ENCODE measurements around the gene ZNFX1.

Gene ZNFX1

GRCh38 chr20:49291200-49291599 lies 13.3 kb upstream of the ZNFX1 start:
- DNase-seq: no peak

- DNase-seq: no peak
Measured at GRCh38 chr20:49290608-49291191, 12.8 kb upstream of the ZNFX1 start.

GRCh38 chr20:49288784-49289696 lies 11.2 kb upstream of the ZNFX1 start:
- no peak for DNase-seq

DNA sequence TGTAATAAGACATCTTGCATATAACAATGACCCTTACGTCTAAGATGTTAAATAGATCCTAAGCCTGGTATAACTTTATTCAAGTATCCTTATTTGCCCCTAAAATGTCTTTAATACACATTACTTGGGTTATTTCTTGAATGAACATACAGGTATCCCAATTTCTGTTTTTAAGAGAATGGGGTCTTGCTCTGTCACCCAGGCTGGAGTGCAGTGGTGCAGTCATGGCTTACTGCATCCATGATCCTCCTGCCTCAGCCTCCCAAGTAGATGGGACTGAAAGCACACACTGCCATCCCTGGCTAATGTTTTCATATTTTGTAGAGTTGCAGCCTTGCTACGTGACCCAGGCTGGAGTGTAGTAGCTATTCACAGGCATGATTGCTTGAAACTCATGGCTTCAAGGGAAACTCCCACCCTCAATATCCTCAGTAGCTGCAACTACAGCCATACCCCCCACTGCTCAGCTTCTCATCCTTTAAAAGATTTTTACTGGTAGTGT lies 10.4 kb upstream of the ZNFX1 start:
- no peak for DNase-seq

DNA sequence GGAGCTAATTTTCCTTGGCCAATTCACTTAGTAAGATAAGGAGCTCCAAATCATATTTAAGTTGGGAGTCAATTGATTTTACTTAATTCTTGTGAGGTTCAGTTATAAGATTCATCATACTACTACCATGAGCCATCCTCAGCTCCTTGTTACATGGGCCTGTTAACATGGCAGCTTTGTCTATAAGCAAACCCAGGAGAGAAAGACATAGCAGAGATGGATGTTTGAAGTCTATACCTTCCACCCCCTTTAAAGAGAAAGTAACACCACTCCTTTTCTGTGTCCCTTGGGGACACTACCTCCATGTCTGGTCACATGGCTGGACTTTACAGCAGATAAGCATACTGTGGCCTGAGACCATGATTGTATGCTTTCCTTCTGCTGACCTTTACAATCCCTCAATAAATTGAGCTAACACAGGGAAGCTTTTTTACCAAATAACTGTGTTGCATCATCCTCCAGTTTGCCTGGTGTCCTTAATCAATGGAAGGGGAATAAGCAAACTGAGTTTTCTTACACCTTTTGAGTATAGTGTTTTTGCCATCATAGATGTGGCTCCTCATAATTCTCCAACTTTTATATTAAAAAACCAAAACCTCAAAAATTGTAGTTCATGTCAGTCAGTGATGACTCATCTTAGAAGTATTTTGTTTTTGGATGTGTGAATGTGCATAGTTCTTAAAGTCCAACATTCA lies 9.8 kb upstream of the ZNFX1 start:
- DNase-seq: no peak

DNA sequence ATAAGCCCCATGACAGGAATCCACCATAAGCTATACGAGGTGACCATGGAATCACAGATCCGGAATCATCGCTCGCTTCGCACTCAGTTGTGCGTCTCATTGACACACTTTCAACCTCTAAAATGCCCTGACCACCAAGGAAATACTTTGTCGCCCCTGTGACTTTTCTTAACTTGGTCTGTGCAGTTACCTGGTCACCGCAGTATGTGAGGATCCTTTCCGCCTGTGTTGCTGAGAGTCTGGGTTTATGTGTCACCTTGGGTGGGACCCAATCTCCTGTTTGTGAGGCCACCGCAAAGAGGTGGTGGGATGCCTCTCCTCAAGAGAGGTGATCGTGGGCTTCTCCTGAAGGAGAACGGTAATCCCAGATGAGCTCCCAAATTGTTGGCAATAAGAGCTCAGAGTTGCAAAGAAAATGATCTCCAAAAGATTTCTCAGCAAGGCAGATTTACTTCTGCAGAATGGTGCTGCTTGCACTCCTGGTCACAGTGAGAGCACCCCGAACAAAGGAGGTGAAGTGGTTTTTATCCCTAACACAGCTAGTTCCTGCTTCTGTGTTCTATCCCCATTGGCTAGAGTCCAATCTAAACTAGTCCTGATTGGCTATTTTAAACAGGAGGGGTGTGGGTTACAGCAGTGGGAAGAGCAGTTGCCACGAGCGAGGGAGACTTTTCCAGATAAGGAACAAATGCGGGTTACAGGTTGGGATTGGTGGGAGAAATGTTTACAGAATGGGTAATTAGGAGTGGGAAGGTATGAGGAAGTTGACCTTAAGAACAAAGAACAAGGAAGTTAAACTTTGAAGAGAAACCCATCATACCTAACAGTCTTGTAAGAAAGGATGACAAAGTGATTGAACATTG lies 9.1 kb upstream of the ZNFX1 start:
- no peak for DNase-seq

GRCh38 chr20:49285813-49286494 lies 8.1 kb upstream of the ZNFX1 start:
- DNase-seq: no peak

- DNase-seq: no peak
Measured at GRCh38 chr20:49285233-49285668, 7.4 kb upstream of the ZNFX1 start.

GRCh38 chr20:49284818-49285217 lies 7.0 kb upstream of the ZNFX1 start:
- no peak for DNase-seq

DNA sequence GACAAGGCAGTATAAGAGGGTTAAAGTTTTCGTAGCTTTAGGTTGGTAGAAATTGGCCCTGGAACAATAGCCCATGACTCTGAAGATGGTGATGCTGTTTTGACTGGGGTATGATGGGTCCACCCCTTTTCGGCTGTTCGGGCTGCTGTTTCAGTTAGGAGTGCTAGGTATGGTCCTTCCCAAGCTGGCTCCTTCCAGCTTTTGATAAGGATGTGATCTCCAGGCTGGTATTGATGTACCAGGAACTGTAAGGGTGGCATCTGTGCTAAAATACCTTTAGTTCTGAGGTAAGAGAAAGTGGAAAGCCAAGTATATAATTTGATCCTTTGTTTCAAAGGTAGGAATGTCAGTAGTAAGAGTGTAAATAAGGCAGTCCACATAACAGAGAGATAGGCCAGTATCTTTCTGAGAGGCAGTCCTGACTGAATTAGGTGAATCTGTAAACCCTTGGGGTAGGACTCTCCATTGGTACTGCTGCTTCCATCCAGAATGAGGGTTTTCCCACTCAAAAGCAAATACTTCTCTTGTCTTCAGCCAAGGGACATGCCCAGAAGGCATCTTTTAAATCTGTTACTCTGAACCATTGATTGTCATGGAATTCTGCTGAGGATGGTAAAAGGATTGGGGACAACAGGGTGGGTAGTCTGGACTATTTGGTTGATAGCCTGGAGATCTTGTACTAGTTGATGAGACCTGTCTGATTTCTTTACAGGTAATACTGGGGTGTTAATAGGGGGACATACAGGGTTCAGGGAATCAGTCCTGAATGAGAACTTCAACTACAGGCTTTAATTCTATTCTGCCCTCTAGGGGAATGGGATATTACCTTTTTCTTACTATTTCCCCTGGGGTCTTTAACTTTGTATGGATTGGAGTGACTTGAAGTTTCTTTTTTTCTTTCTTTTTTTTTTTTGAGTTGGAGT lies 6.1 kb upstream of the ZNFX1 start:
- DNase-seq: no peak

GRCh38 chr20:49283176-49283702 lies 5.4 kb upstream of the ZNFX1 start:
- no peak for DNase-seq

DNA sequence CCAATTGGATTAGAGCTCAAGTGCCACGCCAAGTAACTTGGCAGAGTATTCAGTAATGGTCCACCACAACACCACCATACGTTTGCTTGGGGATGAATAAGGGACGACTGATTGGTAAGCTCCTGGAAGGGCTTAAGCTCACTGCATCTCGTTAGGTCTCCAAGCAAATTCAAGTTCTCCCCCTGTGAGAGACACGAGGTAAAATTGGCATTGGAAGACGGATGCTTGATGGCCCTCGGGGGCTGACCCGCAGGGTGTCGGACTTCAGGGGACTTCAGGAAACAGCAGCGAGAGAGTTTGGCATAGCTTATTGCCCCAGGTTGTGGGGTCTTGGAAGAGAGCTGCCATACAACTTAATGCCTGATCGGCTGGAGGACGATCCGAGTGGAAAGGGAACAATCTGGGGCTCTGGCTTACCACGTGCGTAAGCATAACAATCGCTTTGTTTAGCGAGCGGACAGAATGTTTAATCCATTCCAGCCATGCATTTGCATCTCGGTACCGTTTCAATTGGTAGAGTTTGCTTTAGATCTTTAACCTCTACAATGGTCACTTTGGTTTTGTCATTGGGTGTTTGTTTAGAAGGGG lies 4.8 kb upstream of the ZNFX1 start:
- peak; percentile 43 for DNase-seq

- DNase-seq: no peak
Measured at GRCh38 chr20:49281913-49282467, 4.1 kb upstream of the ZNFX1 start.

GRCh38 chr20:49281059-49281912 lies 3.4 kb upstream of the ZNFX1 start:
- DNase-seq: peak; percentile 44

DNA sequence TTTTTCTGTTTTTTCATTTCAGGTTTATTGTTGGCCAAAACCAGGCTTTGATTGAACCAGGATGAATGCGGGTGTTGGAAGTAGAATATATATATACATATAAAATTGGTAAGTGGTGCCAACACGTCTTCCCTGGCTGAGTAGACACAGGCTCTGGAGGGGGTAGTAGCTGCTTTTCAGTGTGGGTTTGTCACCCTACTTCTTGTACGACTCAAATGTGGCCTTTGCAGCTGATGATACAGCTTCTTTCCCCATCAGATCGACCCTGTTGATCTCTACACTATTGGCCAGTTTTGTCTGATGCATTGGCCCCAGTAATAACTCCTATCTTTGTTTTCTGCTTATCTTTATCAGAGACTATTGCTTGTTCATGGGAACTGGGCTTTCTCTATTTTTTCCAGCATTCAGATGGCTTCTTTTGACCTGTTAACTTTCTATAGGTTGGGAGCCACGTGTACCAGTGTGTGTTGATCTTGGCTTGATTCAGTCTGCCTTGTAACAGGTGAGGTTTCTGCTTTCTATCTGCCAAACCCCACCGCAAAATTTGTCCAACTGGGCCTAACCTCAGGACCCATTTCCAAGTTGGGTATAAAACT lies 2.7 kb upstream of the ZNFX1 start:
- DNase-seq: no peak

DNA sequence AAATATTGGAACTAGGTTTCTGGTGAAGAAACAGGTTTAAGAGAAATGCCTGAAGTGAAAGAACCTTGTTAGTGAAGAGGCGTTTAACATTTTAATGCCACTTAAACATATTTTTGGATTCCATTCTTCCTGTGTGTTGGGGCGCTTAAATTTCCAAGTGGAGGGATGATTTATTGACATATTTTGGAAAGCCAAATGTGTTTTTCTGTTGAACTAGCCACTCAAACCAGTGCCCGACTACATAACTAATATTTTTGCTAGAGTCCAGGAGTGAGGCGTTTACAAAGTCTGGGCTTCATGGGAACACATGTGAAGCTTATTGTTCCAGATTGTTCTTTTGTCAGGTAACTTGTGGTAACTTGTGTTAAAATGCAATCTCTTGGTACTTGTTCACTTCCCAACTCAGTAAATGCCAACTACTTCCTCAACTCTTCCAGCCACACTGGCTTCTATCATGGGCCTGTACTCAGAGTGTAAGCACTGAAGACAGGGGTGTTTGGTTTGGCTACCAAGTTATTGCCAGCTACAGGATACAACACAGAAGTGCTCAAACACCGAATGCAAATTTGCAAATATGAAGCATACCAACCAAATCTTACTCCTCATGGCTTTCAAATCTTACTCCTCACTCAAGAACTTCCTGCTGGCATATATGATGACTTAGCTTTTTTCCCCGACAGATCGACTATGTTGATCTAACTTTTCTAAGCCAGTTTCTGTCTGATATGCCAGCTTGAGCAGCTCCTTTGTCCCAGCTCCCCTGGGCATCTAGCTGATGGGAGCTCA lies 2.0 kb upstream of the ZNFX1 start:
- no peak for DNase-seq

Data from stimulated activated CD8-positive, alpha-beta memory T cell treated with anti-CD3 and anti-CD28 coated beads, Interleukin-4, amount 100 ng/mL, for 48 hours (primary cell).